HepG2 (cell line): ENCODE measurements around the gene ATP6V0A1. TPM values are rescaled to one million over a fixed set of nuclear protein-coding genes. Genes with fewer than 3 reads are reported as not detected.

Source experiments
- BHLHE40 ChIP-seq: IDR thresholded peaks from 2 replicates; pipeline ENCODE4 v1.6.1; 2011; ENCODE audit warnings: low read length, improper control_type of control experiment
- GABPB1 ChIP-seq: IDR thresholded peaks from 2 replicates; pipeline ENCODE4 v1.6.1; 2016; ENCODE audit warnings: mild to moderate bottlenecking, missing genetic modification reagents, moderate library complexity, missing compliant biosample characterization
- KDM1A ChIP-seq: IDR thresholded peaks from 2 replicates; pipeline ENCODE4 v1.6.1; 2016; ENCODE audit warnings: missing compliant biosample characterization
- NCOA1 ChIP-seq: sonication (generic); formaldehyde crosslinking; IDR thresholded peaks from 2 replicates; pipeline ENCODE4 v1.9.0; 2021; ENCODE audit warnings: missing genetic modification reagents
- NR2F2 ChIP-seq: IDR thresholded peaks from 2 replicates; pipeline ENCODE4 v1.6.1; 2012; ENCODE audit warnings: low read depth, inconsistent platforms, borderline replicate concordance
- PCBP1 ChIP-seq: fragments of 200-400 bp; formaldehyde crosslinking; IDR thresholded peaks from 2 replicates; pipeline ENCODE4 v1.6.1; 2017; ENCODE audit warnings: mild to moderate bottlenecking, low read depth, low read length, borderline replicate concordance
- TOPORS ChIP-seq: sonication (generic); formaldehyde crosslinking; IDR thresholded peaks from 2 replicates; pipeline ENCODE4 v1.8.0; 2023; ENCODE audit warnings: mild to moderate bottlenecking, missing genetic modification reagents
- ZBTB46 ChIP-seq: sonication (generic); formaldehyde crosslinking; IDR thresholded peaks from 2 replicates; pipeline ENCODE4 v1.4.0; 2020; ENCODE audit warnings: mild to moderate bottlenecking, missing genetic modification reagents, borderline replicate concordance
- ZFAT ChIP-seq: sonication (generic); formaldehyde crosslinking; conservative IDR thresholded peaks from 2 replicates; pipeline ENCODE4 v1.8.1; 2023; ENCODE audit warnings: missing genetic modification reagents, inconsistent platforms
- ZMYM4 ChIP-seq: sonication (generic); formaldehyde crosslinking; IDR thresholded peaks from 2 replicates; pipeline ENCODE4 v1.8.1; 2023; ENCODE audit warnings: mild to moderate bottlenecking, missing genetic modification reagents
- ZNF12 ChIP-seq: sonication (generic); formaldehyde crosslinking; IDR thresholded peaks from 2 replicates; pipeline ENCODE4 v1.5.0; 2020; ENCODE audit warnings: missing genetic modification reagents
- ZNF230 ChIP-seq: sonication (generic); formaldehyde crosslinking; IDR thresholded peaks from 2 replicates; pipeline ENCODE4 v1.4.0; 2020; ENCODE audit warnings: mild to moderate bottlenecking, missing genetic modification reagents
- ZNF383 ChIP-seq: sonication (generic); formaldehyde crosslinking; IDR thresholded peaks from 2 replicates; pipeline ENCODE4 v1.4.0; 2020; ENCODE audit warnings: missing genetic modification reagents, mild to moderate bottlenecking, borderline replicate concordance
- ZNF563 ChIP-seq: sonication (generic); formaldehyde crosslinking; IDR thresholded peaks from 2 replicates; pipeline ENCODE4 v1.8.0; 2022; ENCODE audit warnings: mild to moderate bottlenecking, moderate library complexity, missing genetic modification reagents
- ZNF782 ChIP-seq: sonication (generic); formaldehyde crosslinking; IDR thresholded peaks from 2 replicates; pipeline ENCODE4 v1.4.0; 2020; ENCODE audit warnings: missing genetic modification reagents, mild to moderate bottlenecking, borderline replicate concordance
- polyA plus RNA-seq, 8 experiments: library from polyadenylated mRNA; depleted of rRNA in 3 of 8; stranded (reverse) in 7 of 8; unstranded in 1 of 8; fragments of >200 nt; fragmentation: Illumina TruSeq in 4 of 8; extraction: Trizol in 4 of 8; gene quantifications; 2 replicates each; pipeline versions ENCODE4 v1.2.1 to v1.2.3, GENCODE V29; 2011 to 2016; ENCODE audit warnings: low read depth in 4 of 8, missing spikeins in 1 of 8, mixed read lengths in 1 of 8; ENCODE audit not compliant: insufficient read depth in 1 of 8
- total RNA-seq, 5 experiments: library from RNA; depleted of rRNA; stranded (reverse); fragments of >200 nt; fragmentation: Illumina TruSeq; extraction: Trizol; gene quantifications; 2 replicates each; pipeline ENCODE4 v1.2.3, GENCODE V29; 2016; ENCODE audit warnings: low read depth in 1 of 5
- TF ChIP-seq, protein P1 (sequence below): sonication (generic); formaldehyde crosslinking; IDR thresholded peaks from 2 replicates; pipeline ENCODE4 v1.4.0; 2020; ENCODE audit warnings: missing genetic modification reagents, borderline replicate concordance
- TF ChIP-seq, protein P2 (sequence below): sonication (generic); formaldehyde crosslinking; IDR thresholded peaks from 2 replicates; pipeline ENCODE4 v1.4.0; 2020; ENCODE audit warnings: missing genetic modification reagents, mild to moderate bottlenecking, borderline replicate concordance
- TF ChIP-seq, protein P3 (sequence below): sonication (generic); formaldehyde crosslinking; IDR thresholded peaks from 2 replicates; pipeline ENCODE4 v1.8.0; 2022; ENCODE audit warnings: missing genetic modification reagents, mild to moderate bottlenecking, inconsistent platforms, borderline replicate concordance

Gene ATP6V0A1
- total and polyA plus RNA-seq, 2 of the 13 experiments (the other 11 are each of a cell fraction or from before 2014, with no cell fraction given) = 27.9 to 54.1 TPM

- TF ChIP-seq, protein P1, sequence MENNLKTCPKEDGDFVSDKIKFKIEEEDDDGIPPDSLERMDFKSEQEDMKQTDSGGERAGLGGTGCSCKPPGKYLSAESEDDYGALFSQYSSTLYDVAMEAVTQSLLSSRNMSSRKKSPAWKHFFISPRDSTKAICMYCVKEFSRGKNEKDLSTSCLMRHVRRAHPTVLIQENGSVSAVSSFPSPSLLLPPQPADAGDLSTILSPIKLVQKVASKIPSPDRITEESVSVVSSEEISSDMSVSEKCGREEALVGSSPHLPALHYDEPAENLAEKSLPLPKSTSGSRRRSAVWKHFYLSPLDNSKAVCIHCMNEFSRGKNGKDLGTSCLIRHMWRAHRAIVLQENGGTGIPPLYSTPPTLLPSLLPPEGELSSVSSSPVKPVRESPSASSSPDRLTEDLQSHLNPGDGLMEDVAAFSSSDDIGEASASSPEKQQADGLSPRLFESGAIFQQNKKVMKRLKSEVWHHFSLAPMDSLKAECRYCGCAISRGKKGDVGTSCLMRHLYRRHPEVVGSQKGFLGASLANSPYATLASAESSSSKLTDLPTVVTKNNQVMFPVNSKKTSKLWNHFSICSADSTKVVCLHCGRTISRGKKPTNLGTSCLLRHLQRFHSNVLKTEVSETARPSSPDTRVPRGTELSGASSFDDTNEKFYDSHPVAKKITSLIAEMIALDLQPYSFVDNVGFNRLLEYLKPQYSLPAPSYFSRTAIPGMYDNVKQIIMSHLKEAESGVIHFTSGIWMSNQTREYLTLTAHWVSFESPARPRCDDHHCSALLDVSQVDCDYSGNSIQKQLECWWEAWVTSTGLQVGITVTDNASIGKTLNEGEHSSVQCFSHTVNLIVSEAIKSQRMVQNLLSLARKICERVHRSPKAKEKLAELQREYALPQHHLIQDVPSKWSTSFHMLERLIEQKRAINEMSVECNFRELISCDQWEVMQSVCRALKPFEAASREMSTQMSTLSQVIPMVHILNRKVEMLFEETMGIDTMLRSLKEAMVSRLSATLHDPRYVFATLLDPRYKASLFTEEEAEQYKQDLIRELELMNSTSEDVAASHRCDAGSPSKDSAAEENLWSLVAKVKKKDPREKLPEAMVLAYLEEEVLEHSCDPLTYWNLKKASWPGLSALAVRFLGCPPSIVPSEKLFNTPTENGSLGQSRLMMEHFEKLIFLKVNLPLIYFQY = no peak
- TF ChIP-seq KDM1A (CRISPR knock-in tag) = no peak
- no peak for TF ChIP-seq TOPORS (CRISPR knock-in tag)
- TF ChIP-seq NR2F2 = 0 out of 2 replicates have a peak, but pooled peaks have one; percentile 9
- 0 out of 2 replicates have a peak, but pooled peaks have one; percentile 22 for TF ChIP-seq ZNF782 (CRISPR knock-in tag)
- TF ChIP-seq, protein P2, sequence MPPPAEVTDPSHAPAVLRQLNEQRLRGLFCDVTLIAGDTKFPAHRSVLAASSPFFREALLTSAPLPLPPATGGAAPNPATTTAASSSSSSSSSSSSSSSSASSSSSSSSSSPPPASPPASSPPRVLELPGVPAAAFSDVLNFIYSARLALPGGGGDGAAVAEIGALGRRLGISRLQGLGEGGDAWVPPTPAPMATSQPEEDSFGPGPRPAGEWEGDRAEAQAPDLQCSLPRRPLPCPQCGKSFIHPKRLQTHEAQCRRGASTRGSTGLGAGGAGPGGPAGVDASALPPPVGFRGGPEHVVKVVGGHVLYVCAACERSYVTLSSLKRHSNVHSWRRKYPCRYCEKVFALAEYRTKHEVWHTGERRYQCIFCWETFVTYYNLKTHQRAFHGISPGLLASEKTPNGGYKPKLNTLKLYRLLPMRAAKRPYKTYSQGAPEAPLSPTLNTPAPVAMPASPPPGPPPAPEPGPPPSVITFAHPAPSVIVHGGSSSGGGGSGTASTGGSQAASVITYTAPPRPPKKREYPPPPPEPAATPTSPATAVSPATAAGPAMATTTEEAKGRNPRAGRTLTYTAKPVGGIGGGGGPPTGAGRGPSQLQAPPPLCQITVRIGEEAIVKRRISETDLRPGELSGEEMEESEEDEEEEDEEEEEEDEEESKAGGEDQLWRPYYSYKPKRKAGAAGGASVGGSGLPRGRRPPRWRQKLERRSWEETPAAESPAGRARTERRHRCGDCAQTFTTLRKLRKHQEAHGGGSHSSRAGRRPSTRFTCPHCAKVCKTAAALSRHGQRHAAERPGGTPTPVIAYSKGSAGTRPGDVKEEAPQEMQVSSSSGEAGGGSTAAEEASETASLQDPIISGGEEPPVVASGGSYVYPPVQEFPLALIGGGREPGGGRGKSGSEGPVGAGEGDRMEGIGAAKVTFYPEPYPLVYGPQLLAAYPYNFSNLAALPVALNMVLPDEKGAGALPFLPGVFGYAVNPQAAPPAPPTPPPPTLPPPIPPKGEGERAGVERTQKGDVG = 0 out of 2 replicates have a peak, but pooled peaks have one; percentile 39
- TF ChIP-seq, protein P3, sequence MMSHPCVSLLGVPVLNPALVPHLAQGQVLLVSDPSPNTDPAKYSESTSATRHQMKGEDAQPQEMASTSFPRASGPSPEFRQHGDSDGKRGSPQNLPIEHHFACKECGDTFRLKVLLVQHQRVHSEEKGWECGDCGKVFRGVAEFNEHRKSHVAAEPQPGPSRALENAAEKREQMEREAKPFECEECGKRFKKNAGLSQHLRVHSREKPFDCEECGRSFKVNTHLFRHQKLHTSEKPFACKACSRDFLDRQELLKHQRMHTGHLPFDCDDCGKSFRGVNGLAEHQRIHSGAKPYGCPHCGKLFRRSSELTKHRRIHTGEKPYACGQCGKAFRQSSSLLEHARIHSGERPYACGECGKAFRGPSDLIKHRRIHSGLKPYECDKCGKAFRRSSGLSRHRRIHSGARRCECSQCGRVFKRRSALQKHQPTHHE (CRISPR knock-in tag) = no peak
- no peak for TF ChIP-seq ZNF563
- no peak for TF ChIP-seq NCOA1
- no peak for TF ChIP-seq ZNF230 (CRISPR knock-in tag)
- 0 out of 2 replicates have a peak, but pooled peaks have one; percentile 25 for TF ChIP-seq PCBP1
- no peak for TF ChIP-seq ZNF383
- TF ChIP-seq ZNF12 (CRISPR knock-in tag) = no peak
- no peak for TF ChIP-seq GABPB1 (CRISPR knock-in tag)
- no peak for TF ChIP-seq BHLHE40
- no peak for TF ChIP-seq ZBTB46 (CRISPR knock-in tag)
- no peak for TF ChIP-seq ZMYM4 (CRISPR knock-in tag)
- TF ChIP-seq ZFAT (CRISPR knock-in tag) = no peak
Observed at GRCh38 chr17:42537156-42537805, 78.6 kb downstream of the ATP6V0A1 start (continued).
